ENCODE data around the gene MYO1E.

The MYO1E gene

GRCh38 chr15:59157396-59157795 lies 215.3 kb downstream of the MYO1E start:
- TF ChIP-seq CREB5 (CRISPR knock-in tag; IDR thresholded peaks at IDR 0.05; ENCODE audit: low read depth) = no peak
- no peak for TF ChIP-seq ZFP3 (CRISPR knock-in tag; IDR thresholded peaks at IDR 0.05)
- TF ChIP-seq PATZ1 (CRISPR knock-in tag; IDR thresholded peaks at IDR 0.05; ENCODE audit: borderline replicate concordance) = no peak
- TF ChIP-seq ZC3H10 (CRISPR knock-in tag; IDR thresholded peaks at IDR 0.05) = no peak
- TF ChIP-seq SNAI2 (CRISPR knock-in tag; IDR thresholded peaks at IDR 0.05) = no peak
- TF ChIP-seq OSR1 (CRISPR knock-in tag; IDR thresholded peaks at IDR 0.05) = no peak
- no peak for TF ChIP-seq ESRRG (CRISPR knock-in tag; IDR thresholded peaks at IDR 0.05)
- no peak for TF ChIP-seq TOX (CRISPR knock-in tag; IDR thresholded peaks at IDR 0.05; ENCODE audit: borderline replicate concordance)
- TF ChIP-seq TSHZ2 (CRISPR knock-in tag; IDR thresholded peaks at IDR 0.05) = no peak
- no peak for TF ChIP-seq CSDC2 (CRISPR knock-in tag; IDR thresholded peaks at IDR 0.05)
- no peak for TF ChIP-seq RARB (CRISPR knock-in tag; IDR thresholded peaks at IDR 0.05)
- no peak for TF ChIP-seq ISL1 (CRISPR knock-in tag; IDR thresholded peaks at IDR 0.05)
- TF ChIP-seq GLIS3 (CRISPR knock-in tag; IDR thresholded peaks at IDR 0.05) = no peak
- TF ChIP-seq BACH2 (CRISPR knock-in tag; IDR thresholded peaks at IDR 0.05; ENCODE audit: borderline replicate concordance) = no peak
- no peak for TF ChIP-seq ARNTL (CRISPR knock-in tag; IDR thresholded peaks at IDR 0.05; ENCODE audit: borderline replicate concordance, low read depth)
- TF ChIP-seq ZNF565 (CRISPR knock-in tag; conservative IDR thresholded peaks at IDR 0.05; ENCODE audit: low read depth) = no peak
- no peak for TF ChIP-seq ZNF70 (CRISPR knock-in tag; IDR thresholded peaks at IDR 0.05)
- no peak for TF ChIP-seq ZFP30 (CRISPR knock-in tag; IDR thresholded peaks at IDR 0.05)
- no peak for TF ChIP-seq PPARA (CRISPR knock-in tag; IDR thresholded peaks at IDR 0.05; ENCODE audit: borderline replicate concordance)
- TF ChIP-seq POU6F1 (CRISPR knock-in tag; IDR thresholded peaks at IDR 0.05; ENCODE audit: borderline replicate concordance, low read depth) = no peak
- no peak for ATAC-seq

- TF ChIP-seq TSHZ2 (CRISPR knock-in tag; IDR thresholded peaks at IDR 0.05) (no peak), ISL1 (CRISPR knock-in tag; IDR thresholded peaks at IDR 0.05) (no peak), ESRRG (CRISPR knock-in tag; IDR thresholded peaks at IDR 0.05) (no peak), CSDC2 (CRISPR knock-in tag; IDR thresholded peaks at IDR 0.05) (no peak), GLIS3 (CRISPR knock-in tag; IDR thresholded peaks at IDR 0.05) (no peak), ARNTL (CRISPR knock-in tag; IDR thresholded peaks at IDR 0.05; ENCODE audit: borderline replicate concordance, low read depth) (no peak), PATZ1 (CRISPR knock-in tag; IDR thresholded peaks at IDR 0.05; ENCODE audit: borderline replicate concordance) (no peak), TOX (CRISPR knock-in tag; IDR thresholded peaks at IDR 0.05; ENCODE audit: borderline replicate concordance) (no peak)
- ATAC-seq = no peak
Observed at GRCh38 chr15:59155431-59155830, 217.2 kb downstream of the MYO1E start.
